ENCODE results near the gene PAK5. TPM values are rescaled to one million over a fixed set of nuclear protein-coding genes. Genes with fewer than 3 reads are reported as not detected.

The PAK5 gene
- total and polyA plus RNA-seq, 2 of the 13 experiments (the other 11 are each of a cell fraction or from before 2014, with no cell fraction given) = not detected

DNA sequence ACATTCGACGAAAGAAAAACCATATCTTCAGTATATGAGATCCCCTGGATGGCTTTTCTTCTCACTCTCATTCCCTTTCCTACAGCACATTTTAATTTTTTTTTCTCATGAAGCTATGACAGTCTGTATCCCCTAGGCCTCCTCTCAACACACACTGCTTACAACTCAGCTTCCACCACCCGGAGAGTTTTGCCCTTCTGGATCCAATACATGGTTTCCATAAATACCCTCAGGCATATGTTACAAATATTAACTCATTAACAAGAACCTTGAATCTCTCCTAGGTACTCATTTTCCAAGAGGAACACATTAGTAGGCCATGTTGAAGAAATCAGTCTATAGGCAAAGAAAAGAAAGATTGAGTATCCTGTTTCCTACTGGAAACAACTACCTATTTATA is 44.0 kb downstream of the PAK5 start:
- Histone ChIP-seq H4K20me1 (ENCODE audit: insufficient read depth, low read length) (no peaks in the 10 kb centered on the region), H3K36me3 (replicated peaks in 1 of 2; ENCODE audit: control insufficient read depth in 1 of 2, insufficient read depth in 2 of 2, low read length in 2 of 2) (no peaks in the 10 kb centered on the region), H3K4me3 (replicated peaks in 1 of 3; ENCODE audit: insufficient read depth in 1 of 3, low read depth in 2 of 3, low read length in 3 of 3) (no peak overlapping the region), H3K4me1 (ENCODE audit: insufficient read depth, low read length) (no peaks in the 10 kb centered on the region), H3K27ac (ENCODE audit: extremely low read length, insufficient read depth, low read length) (no peak overlapping the region), H2AFZ (ENCODE audit: low read length) (no peak overlapping the region), H3K4me2 (ENCODE audit: low read depth, low read length) (no peak overlapping the region), H3K9ac (ENCODE audit: insufficient read depth, low read depth, low read length) (no peak overlapping the region), H3K27me3 (ENCODE audit: control insufficient read depth in 1 of 2, insufficient read depth in 2 of 2, low read length in 2 of 2) (no peaks in the 10 kb centered on the region), H3K79me2 (ENCODE audit: insufficient read depth, low read length) (no peaks in the 10 kb centered on the region), H3K9me3 (ENCODE audit: low read length) (no peaks in the 10 kb centered on the region)
- intact Hi-C loops (cut with micrococcal nuclease; ENCODE audit: unreplicated experiment) = no loop called here
- in situ Hi-C loops (cut with HindIII; ENCODE audit: extremely low pct_ligation_motif_present, low pct_unique_long_range_greater_than_20kb) = no loop called here
- CTCF ChIA-PET (ENCODE audit: low intra/inter-chr PET ratio, low total read pairs) = no interaction called here
- BruUV-seq (replicated peaks) = no TSS peak
- DNase-seq (ENCODE audit: low spot score) = no peak
- WGBS (ENCODE audit: low lambda C conversion rate) = 4% methylated on average over 3 of the region's 3 CpGs
- POLR2A ChIA-PET = no interaction called here
- TF ChIP-seq PLRG1 (conservative IDR thresholded peaks at IDR 0.05) = no peak
- TF ChIP-seq TOPORS (CRISPR knock-in tag; IDR thresholded peaks at IDR 0.05) = no peak
- TF ChIP-seq, protein P1, sequence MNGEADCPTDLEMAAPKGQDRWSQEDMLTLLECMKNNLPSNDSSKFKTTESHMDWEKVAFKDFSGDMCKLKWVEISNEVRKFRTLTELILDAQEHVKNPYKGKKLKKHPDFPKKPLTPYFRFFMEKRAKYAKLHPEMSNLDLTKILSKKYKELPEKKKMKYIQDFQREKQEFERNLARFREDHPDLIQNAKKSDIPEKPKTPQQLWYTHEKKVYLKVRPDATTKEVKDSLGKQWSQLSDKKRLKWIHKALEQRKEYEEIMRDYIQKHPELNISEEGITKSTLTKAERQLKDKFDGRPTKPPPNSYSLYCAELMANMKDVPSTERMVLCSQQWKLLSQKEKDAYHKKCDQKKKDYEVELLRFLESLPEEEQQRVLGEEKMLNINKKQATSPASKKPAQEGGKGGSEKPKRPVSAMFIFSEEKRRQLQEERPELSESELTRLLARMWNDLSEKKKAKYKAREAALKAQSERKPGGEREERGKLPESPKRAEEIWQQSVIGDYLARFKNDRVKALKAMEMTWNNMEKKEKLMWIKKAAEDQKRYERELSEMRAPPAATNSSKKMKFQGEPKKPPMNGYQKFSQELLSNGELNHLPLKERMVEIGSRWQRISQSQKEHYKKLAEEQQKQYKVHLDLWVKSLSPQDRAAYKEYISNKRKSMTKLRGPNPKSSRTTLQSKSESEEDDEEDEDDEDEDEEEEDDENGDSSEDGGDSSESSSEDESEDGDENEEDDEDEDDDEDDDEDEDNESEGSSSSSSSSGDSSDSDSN (CRISPR knock-in tag; IDR thresholded peaks at IDR 0.05) = no peak
- no peak for TF ChIP-seq ZKSCAN5 (CRISPR knock-in tag; IDR thresholded peaks at IDR 0.05)
- TF ChIP-seq KLF11 (CRISPR knock-in tag; IDR thresholded peaks at IDR 0.05) = no peak
- no peak for TF ChIP-seq MIER2 (CRISPR knock-in tag; IDR thresholded peaks at IDR 0.05)
- no peak for TF ChIP-seq ZNF10 (CRISPR knock-in tag; IDR thresholded peaks at IDR 0.05; ENCODE audit: borderline replicate concordance, low read depth)
- TF ChIP-seq HNRNPL (IDR thresholded peaks at IDR 0.05; ENCODE audit: low read depth, low read length) = no peak
- TF ChIP-seq, protein P2, sequence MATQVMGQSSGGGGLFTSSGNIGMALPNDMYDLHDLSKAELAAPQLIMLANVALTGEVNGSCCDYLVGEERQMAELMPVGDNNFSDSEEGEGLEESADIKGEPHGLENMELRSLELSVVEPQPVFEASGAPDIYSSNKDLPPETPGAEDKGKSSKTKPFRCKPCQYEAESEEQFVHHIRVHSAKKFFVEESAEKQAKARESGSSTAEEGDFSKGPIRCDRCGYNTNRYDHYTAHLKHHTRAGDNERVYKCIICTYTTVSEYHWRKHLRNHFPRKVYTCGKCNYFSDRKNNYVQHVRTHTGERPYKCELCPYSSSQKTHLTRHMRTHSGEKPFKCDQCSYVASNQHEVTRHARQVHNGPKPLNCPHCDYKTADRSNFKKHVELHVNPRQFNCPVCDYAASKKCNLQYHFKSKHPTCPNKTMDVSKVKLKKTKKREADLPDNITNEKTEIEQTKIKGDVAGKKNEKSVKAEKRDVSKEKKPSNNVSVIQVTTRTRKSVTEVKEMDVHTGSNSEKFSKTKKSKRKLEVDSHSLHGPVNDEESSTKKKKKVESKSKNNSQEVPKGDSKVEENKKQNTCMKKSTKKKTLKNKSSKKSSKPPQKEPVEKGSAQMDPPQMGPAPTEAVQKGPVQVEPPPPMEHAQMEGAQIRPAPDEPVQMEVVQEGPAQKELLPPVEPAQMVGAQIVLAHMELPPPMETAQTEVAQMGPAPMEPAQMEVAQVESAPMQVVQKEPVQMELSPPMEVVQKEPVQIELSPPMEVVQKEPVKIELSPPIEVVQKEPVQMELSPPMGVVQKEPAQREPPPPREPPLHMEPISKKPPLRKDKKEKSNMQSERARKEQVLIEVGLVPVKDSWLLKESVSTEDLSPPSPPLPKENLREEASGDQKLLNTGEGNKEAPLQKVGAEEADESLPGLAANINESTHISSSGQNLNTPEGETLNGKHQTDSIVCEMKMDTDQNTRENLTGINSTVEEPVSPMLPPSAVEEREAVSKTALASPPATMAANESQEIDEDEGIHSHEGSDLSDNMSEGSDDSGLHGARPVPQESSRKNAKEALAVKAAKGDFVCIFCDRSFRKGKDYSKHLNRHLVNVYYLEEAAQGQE (IDR thresholded peaks at IDR 0.05; ENCODE audit: borderline replicate concordance in 1 of 2, low read depth in 1 of 2, low read length in 2 of 2) = no peak
- TF ChIP-seq RELA (CRISPR knock-in tag; IDR thresholded peaks at IDR 0.05) = no peak
- TF ChIP-seq ZC3H13 (CRISPR knock-in tag; IDR thresholded peaks at IDR 0.05) = no peak
- TF ChIP-seq, protein P3, sequence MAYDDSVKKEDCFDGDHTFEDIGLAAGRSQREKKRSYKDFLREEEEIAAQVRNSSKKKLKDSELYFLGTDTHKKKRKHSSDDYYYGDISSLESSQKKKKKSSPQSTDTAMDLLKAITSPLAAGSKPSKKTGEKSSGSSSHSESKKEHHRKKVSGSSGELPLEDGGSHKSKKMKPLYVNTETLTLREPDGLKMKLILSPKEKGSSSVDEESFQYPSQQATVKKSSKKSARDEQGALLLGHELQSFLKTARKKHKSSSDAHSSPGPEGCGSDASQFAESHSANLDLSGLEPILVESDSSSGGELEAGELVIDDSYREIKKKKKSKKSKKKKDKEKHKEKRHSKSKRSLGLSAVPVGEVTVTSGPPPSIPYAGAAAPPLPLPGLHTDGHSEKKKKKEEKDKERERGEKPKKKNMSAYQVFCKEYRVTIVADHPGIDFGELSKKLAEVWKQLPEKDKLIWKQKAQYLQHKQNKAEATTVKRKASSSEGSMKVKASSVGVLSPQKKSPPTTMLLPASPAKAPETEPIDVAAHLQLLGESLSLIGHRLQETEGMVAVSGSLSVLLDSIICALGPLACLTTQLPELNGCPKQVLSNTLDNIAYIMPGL (CRISPR knock-in tag; IDR thresholded peaks at IDR 0.05; ENCODE audit: borderline replicate concordance in 1 of 2, low read depth in 1 of 2) = no peak
- TF ChIP-seq ZNF737 (CRISPR knock-in tag; IDR thresholded peaks at IDR 0.05; ENCODE audit: borderline replicate concordance) = no peak
- TF ChIP-seq ZNF547 (CRISPR knock-in tag; IDR thresholded peaks at IDR 0.05) = no peak
- TF ChIP-seq, protein P4, sequence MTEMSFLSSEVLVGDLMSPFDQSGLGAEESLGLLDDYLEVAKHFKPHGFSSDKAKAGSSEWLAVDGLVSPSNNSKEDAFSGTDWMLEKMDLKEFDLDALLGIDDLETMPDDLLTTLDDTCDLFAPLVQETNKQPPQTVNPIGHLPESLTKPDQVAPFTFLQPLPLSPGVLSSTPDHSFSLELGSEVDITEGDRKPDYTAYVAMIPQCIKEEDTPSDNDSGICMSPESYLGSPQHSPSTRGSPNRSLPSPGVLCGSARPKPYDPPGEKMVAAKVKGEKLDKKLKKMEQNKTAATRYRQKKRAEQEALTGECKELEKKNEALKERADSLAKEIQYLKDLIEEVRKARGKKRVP (CRISPR knock-in tag; IDR thresholded peaks at IDR 0.05) = no peak
- no peak for TF ChIP-seq ZNF557 (CRISPR knock-in tag; IDR thresholded peaks at IDR 0.05)
- no peak for FAIRE-seq
- ATAC-seq = no peak
